H1 (cell line): Measurements from ENCODE around the gene RPS6KA5. TPM values are rescaled to one million over a fixed set of nuclear protein-coding genes. Genes with fewer than 3 reads are reported as not detected.

ENCODE experiments used
- CTCF ChIP-seq, 3 experiments: IDR thresholded peaks; 1 replicate in 2 of 3; 2 replicates in 1 of 3; pipeline versions ENCODE4 v1.5.1 to v1.6.1; 2011; ENCODE audit warnings: low read length in 3 of 3, mild to moderate bottlenecking in 3 of 3, inconsistent platforms in 2 of 3, low read depth in 1 of 3, moderate library complexity in 1 of 3; ENCODE audit not compliant: insufficient read depth in 1 of 3; ENCODE audit errors: control extremely low read depth in 1 of 3
- POU5F1 ChIP-seq: IDR thresholded peaks from 2 replicates; pipeline ENCODE4 v1.6.1; 2011; ENCODE audit warnings: low read depth, mild to moderate bottlenecking, low read length, moderate library complexity
- RNF2 ChIP-seq: fragments of 200-900, 300-1000 bp; sonication (generic); IDR thresholded peaks from 2 replicates; pipeline ENCODE4 v1.7.1; 2016; ENCODE audit warnings: borderline replicate concordance, low read depth, mild to moderate bottlenecking, antibody characterized with exemption, low read length; ENCODE audit not compliant: poor library complexity, severe bottlenecking; ENCODE audit errors: missing control alignments
- polyA plus RNA-seq, 7 experiments: library from polyadenylated mRNA; depleted of rRNA in 3 of 7; stranded (reverse) in 5 of 7; unstranded in 2 of 7; fragments of >200 nt in 5 of 7; fragments of 200-250 nt in 2 of 7; gene quantifications; 1 replicate in 5 of 7; 2 replicates in 1 of 7; 4 replicates in 1 of 7; pipeline versions ENCODE4 v1.2.1 to v1.2.3, GENCODE V29; 2011 to 2013; ENCODE audit warnings: missing spikeins in 2 of 7, mixed read lengths in 2 of 7
- total RNA-seq: library from RNA; stranded (reverse); fragmentation: NEBNext Ultra II Directional; extraction: Animal tissue kit (Norgen Biotek cat#: 25700); gene quantifications from 2 replicates; pipeline ENCODE4 v1.2.1, GENCODE V29; 2021

The RPS6KA5 gene
- total and polyA plus RNA-seq, 2 of the 8 experiments (the other 6 are each of a cell fraction or from before 2014, with no cell fraction given): 0.85 to 3.1 TPM

- no peak for TF ChIP-seq RNF2
- no peak for TF ChIP-seq CTCF (IDR thresholded peaks at IDR 0.05; ENCODE audit: control extremely low read depth in 1 of 3, insufficient read depth in 1 of 3, low read depth in 1 of 3, low read length in 3 of 3)
- no peak for TF ChIP-seq POU5F1
Measured at GRCh38 chr14:91070572-91070971, 10.1 kb upstream of the RPS6KA5 start (continued).
